Smooth muscle cell (in vitro differentiated cells): ENCODE measurements around the gene POLA1. TPM values are rescaled to one million over a fixed set of nuclear protein-coding genes. Genes with fewer than 3 reads are reported as not detected.

Experiments
- DNase-seq: peaks from one replicate; lab custom pipeline; 2025; ENCODE audit not compliant: unreplicated experiment; lab: John Stamatoyannopoulos, UW
- H2AFZ ChIP-seq: fragments of 200-600 bp; sonication (generic); 2 replicates; pipeline ENCODE4 v1.6.0; 2016; ENCODE audit warnings: antibody characterized with exemption, low read depth, mild to moderate bottlenecking
- H3F3A ChIP-seq: fragments of 200-600 bp; sonication (generic); 2 replicates; pipeline ENCODE4 v1.6.0; 2017; ENCODE audit warnings: antibody characterized with exemption, low read depth
- H3K27ac ChIP-seq: fragments of 200-600 bp; sonication (generic); 2 replicates; pipeline ENCODE4 v1.5.1; 2016; ENCODE audit warnings: low read depth, mild to moderate bottlenecking
- H3K27me3 ChIP-seq: fragments of 200-600 bp; sonication (generic); 2 replicates; pipeline ENCODE4 v1.6.1; 2016; ENCODE audit warnings: low read depth, mild to moderate bottlenecking
- H3K36me3 ChIP-seq: fragments of 200-600 bp; sonication (generic); 2 replicates; pipeline ENCODE4 v1.5.1; 2016; ENCODE audit warnings: low read depth
- H3K4me1 ChIP-seq: fragments of 200-600 bp; sonication (generic); 2 replicates; pipeline ENCODE4 v1.5.1; 2016; ENCODE audit warnings: low read depth
- H3K4me2 ChIP-seq: fragments of 200-600 bp; sonication (generic); 2 replicates; pipeline ENCODE4 v1.6.0; 2016; ENCODE audit warnings: mild to moderate bottlenecking
- H3K4me3 ChIP-seq: fragments of 200-600 bp; sonication (generic); 2 replicates; pipeline ENCODE4 v1.5.1; 2016; ENCODE audit warnings: mild to moderate bottlenecking
- H3K79me2 ChIP-seq: fragments of 200-600 bp; sonication (generic); 2 replicates; pipeline ENCODE4 v1.6.0; 2016; ENCODE audit warnings: low read depth, mild to moderate bottlenecking
- H3K9ac ChIP-seq: fragments of 200-600 bp; sonication (generic); 2 replicates; pipeline ENCODE4 v1.6.0; 2016; ENCODE audit warnings: low read depth
- H3K9me3 ChIP-seq: fragments of 200-600 bp; sonication (generic); replicated peaks from 2 replicates; pipeline ENCODE4 v1.5.1; 2016; ENCODE audit warnings: low read depth
- H4K20me1 ChIP-seq: fragments of 200-600 bp; sonication (generic); 2 replicates; pipeline ENCODE4 v1.6.0; 2016; ENCODE audit warnings: low read depth
- WGBS: methylation state at CpG from one replicate; pipeline ENCODE4 v1.1.7; 2016; ENCODE audit warnings: low lambda C conversion rate; 5-methylcytosine and 5-hydroxymethylcytosine counted together
- polyA plus RNA-seq: library from polyadenylated mRNA; unstranded; fragments of >200 nt; fragmentation: Nextera tagmentation; extraction: Ambion mirVana; gene quantifications from 2 replicates; pipeline ENCODE4 v1.2.1, GENCODE V29; 2016
- total RNA-seq: library from RNA; depleted of rRNA; stranded (reverse); fragments of >200 nt; gene quantifications from 2 replicates; pipeline ENCODE4 v1.2.3, GENCODE V29; 2014
- TF ChIP-seq, protein P1 (sequence below): fragments of 200-600 bp; sonication (generic); IDR thresholded peaks from 2 replicates; pipeline ENCODE4 v1.5.1; 2017; ENCODE audit warnings: borderline replicate concordance, mild to moderate bottlenecking, antibody characterized with exemption; ENCODE audit not compliant: insufficient read depth, poor library complexity, severe bottlenecking

Gene POLA1
- total and polyA plus RNA-seq, 2 experiments from 2014 or later, result 5.4 to 11.7 TPM

DNA sequence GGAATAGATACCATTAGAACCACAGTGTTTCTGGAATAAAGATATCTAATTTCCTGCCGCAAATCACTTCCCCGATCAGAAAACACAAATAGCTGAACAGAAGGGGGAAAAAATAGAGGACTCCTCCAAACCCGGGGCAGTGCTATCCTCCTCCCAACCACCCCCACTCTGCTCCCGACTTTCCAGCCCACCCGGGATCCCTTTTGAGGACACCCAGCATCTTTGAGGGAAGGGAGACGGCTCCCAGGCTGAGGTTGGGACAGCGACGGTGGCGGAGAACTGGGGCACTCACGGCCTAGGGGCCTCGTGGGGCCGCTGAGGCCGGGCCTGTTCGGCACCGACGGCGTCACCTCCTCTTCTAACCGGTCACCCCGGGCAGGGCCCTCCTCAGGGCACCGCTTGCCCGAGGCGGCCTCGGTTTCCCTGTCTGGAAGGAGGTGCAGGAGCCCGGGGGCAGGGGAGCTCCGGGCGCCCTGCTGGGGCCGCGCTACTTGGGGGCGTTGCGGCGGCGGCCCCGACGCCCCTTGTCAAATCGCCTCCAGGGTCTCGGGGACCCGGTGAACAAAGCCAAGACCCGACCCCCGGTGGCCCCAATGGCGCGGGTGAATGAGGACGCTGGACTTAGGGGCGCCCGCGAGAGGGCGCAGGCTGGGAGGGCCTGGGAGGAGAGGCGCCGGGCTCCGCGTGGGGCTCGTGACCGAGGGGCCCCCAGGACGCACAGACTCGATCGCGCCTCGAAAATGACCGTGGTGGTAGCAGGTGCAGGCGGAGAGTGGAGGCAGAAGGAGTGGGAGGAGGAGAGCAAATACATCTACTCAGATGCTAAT is 329.0 kb downstream of the POLA1 start:
- no peaks in the 10 kb centered on the region for H3F3A ChIP-seq
- TF ChIP-seq, protein P1, sequence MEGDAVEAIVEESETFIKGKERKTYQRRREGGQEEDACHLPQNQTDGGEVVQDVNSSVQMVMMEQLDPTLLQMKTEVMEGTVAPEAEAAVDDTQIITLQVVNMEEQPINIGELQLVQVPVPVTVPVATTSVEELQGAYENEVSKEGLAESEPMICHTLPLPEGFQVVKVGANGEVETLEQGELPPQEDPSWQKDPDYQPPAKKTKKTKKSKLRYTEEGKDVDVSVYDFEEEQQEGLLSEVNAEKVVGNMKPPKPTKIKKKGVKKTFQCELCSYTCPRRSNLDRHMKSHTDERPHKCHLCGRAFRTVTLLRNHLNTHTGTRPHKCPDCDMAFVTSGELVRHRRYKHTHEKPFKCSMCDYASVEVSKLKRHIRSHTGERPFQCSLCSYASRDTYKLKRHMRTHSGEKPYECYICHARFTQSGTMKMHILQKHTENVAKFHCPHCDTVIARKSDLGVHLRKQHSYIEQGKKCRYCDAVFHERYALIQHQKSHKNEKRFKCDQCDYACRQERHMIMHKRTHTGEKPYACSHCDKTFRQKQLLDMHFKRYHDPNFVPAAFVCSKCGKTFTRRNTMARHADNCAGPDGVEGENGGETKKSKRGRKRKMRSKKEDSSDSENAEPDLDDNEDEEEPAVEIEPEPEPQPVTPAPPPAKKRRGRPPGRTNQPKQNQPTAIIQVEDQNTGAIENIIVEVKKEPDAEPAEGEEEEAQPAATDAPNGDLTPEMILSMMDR, result no peak
- H3K9ac ChIP-seq, result no peak overlapping the region
- no peak overlapping the region for H3K4me3 ChIP-seq
- H3K4me1 ChIP-seq, result peaks cover 21% of the 10 kb centered on the region
- H3K9me3 ChIP-seq, result no peaks in the 10 kb centered on the region
- DNase-seq, result no peak
- H3K79me2 ChIP-seq, result no peaks in the 10 kb centered on the region
- 4% methylated on average over 48 of the region's 59 CpGs for WGBS
- peaks cover 92% of the 10 kb centered on the region for H3K27me3 ChIP-seq
- no peak overlapping the region for H2AFZ ChIP-seq
- no peak overlapping the region for H3K4me2 ChIP-seq
- H3K27ac ChIP-seq, result no peak overlapping the region
- no peaks in the 10 kb centered on the region for H4K20me1 ChIP-seq
- no peaks in the 10 kb centered on the region for H3K36me3 ChIP-seq

DNA sequence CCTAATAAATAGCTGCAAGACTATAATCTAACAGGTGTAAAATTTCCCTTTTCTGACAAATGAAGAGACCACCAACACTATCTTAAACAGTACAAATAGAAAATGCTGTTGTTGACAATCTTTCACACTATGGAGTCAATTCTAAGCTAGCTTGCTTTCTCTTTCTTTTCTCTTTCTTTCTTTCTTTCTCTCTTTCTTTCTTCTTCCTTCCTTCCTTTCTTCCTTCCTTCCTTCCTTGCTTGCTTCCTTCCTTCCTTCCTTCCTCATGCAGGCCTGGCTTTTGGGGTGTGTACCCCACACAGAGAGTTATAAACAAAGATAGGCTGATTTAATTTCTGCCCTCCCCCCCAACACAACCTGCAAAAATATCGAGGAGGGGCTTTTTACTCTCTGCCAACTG is 330.2 kb downstream of the POLA1 start:
- Histone ChIP-seq H2AFZ (no peak overlapping the region), H3K27ac (no peak overlapping the region), H3F3A (no peaks in the 10 kb centered on the region), H3K27me3 (peaks cover 80% of the 10 kb centered on the region), H3K4me3 (no peak overlapping the region), H3K9me3 (no peaks in the 10 kb centered on the region), H4K20me1 (no peaks in the 10 kb centered on the region), H3K4me1 (peaks cover 15% of the 10 kb centered on the region), H3K79me2 (no peaks in the 10 kb centered on the region), H3K9ac (no peak overlapping the region), H3K36me3 (no peaks in the 10 kb centered on the region), H3K4me2 (no peak overlapping the region)
- 81% methylated on average over 1 of the region's 1 CpG for WGBS
- TF ChIP-seq, protein P1, result no peak
- DNase-seq, result no peak

DNA sequence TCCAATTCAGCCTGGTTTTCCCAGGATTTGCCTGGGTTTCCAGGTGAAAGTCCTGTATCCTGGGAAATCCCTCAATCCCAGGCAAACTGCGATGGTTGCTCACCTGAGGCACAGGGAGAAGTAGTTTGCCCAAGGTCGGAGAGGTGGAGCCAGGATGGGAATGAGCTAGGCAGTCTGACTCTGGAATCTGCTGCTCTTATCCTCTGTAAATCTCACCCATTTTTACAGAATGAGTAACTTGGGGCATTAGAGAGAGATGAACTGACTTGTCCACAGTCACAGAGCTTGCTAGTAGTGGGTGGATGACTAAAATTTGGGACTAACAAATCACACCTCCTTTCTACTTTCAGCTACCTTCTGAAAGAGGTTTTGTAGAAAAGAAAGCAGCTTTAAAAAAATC is 331.9 kb downstream of the POLA1 start:
- Histone ChIP-seq H3K27me3 (peaks cover 63% of the 10 kb centered on the region), H3K4me1 (peaks cover 4% of the 10 kb centered on the region)

More for the DNA sequence above, 331.9 kb downstream of the POLA1 start:
- Histone ChIP-seq H3K9ac (no peak overlapping the region), H3K4me3 (no peak overlapping the region), H3K36me3 (no peaks in the 10 kb centered on the region), H4K20me1 (no peaks in the 10 kb centered on the region), H2AFZ (no peak overlapping the region), H3K9me3 (no peaks in the 10 kb centered on the region), H3F3A (no peaks in the 10 kb centered on the region), H3K27ac (no peak overlapping the region), H3K4me2 (no peak overlapping the region), H3K79me2 (no peaks in the 10 kb centered on the region)
- no peak for DNase-seq
- TF ChIP-seq, protein P1, result no peak
- WGBS, result 77% methylated on average over 2 of the region's 2 CpGs
